Astrocyte of the cerebellum (primary cell): ENCODE data around the gene SEPTIN5.

Experiments used
- DNase-seq: peaks from one replicate; pipeline ENCODE4 v3.0.0-alpha.2; 2011; ENCODE audit warnings: low read depth
- H3K4me3 ChIP-seq: 2 replicates; pipeline ENCODE4 v1.5.1; 2011; ENCODE audit warnings: mild to moderate bottlenecking, low read depth, low read length, moderate library complexity
- in situ Hi-C: cut with HindIII; loops from 2 replicates; pipeline ENCODE4 v1.10.0; 2017; ENCODE audit warnings: low sequenced_read_pairs
- TF ChIP-seq, protein P1 (sequence below): IDR thresholded peaks from 2 replicates; pipeline ENCODE4 v1.5.1; 2012; ENCODE audit warnings: low read length, low read depth, moderate library complexity, mild to moderate bottlenecking; ENCODE audit errors: missing control alignments

SEPTIN5 gene

GRCh38 chr22:19714312-19715187, at the start of gene SEPTIN5:
SEPTIN5 (plus strand) TSS chr22:19714503; CDS start chr22:19714589, 86 bp downstream.
- TF ChIP-seq, protein P1, sequence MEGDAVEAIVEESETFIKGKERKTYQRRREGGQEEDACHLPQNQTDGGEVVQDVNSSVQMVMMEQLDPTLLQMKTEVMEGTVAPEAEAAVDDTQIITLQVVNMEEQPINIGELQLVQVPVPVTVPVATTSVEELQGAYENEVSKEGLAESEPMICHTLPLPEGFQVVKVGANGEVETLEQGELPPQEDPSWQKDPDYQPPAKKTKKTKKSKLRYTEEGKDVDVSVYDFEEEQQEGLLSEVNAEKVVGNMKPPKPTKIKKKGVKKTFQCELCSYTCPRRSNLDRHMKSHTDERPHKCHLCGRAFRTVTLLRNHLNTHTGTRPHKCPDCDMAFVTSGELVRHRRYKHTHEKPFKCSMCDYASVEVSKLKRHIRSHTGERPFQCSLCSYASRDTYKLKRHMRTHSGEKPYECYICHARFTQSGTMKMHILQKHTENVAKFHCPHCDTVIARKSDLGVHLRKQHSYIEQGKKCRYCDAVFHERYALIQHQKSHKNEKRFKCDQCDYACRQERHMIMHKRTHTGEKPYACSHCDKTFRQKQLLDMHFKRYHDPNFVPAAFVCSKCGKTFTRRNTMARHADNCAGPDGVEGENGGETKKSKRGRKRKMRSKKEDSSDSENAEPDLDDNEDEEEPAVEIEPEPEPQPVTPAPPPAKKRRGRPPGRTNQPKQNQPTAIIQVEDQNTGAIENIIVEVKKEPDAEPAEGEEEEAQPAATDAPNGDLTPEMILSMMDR, result no peak
- H3K4me3 ChIP-seq, result peak within 1 kb of the TSS; percentile 57
- DNase-seq, result no peak
- in situ Hi-C loops, result no loop called here

GRCh38 chr22:19664951-19665783, 49.1 kb upstream of the SEPTIN5 start:
- in situ Hi-C loops, result no loop called here
- TF ChIP-seq, protein P1, result no peak
- no peak for DNase-seq
- H3K4me3 ChIP-seq, result no peak overlapping the region

DNA sequence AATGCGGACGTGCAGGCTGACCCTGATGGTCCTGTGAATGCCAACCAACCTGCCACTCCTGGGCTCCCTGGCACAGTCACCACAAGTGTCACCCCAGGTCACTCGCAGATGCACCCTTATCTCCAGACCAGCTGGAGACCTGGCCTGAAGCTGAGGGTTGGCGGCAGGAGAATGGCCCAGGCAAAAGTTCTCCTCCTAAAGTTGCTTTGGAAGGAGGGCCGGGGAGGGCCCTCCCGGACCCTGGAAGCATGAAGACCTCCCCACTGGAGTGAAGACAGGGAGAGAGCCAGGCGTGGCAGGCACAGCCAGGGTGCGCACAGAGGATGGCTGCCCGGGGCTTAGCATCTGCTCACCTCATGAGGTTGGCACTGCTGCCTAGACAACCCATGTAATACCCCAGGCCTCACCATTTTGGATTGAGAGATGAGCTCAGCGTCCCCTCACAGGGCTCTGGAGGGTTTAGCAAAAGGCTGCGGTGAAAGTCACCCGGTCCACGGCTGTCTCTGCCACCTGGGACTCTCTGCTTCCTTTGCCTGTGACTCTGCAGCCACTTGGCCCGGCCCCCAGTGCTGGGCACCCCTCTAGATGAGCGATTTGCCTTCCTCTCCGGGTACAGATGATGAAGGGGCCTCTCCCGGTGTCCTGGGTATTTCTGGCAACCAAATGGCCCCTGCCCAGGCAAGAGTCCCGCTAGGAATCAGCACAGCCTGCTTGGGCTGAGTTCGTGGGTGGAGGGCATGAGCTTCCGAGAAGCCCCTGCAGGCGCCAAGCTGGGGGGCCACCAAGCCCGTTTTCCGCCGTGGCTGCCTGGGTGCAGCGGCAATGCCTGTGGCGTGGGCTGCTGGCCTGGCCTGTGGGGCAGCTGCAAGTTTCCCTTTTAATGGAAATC, 48.3 kb upstream of the SEPTIN5 start:
- TF ChIP-seq, protein P1, result no peak
- in situ Hi-C loops, result no loop called here
- H3K4me3 ChIP-seq, result no peak overlapping the region
- no peak for DNase-seq

DNA sequence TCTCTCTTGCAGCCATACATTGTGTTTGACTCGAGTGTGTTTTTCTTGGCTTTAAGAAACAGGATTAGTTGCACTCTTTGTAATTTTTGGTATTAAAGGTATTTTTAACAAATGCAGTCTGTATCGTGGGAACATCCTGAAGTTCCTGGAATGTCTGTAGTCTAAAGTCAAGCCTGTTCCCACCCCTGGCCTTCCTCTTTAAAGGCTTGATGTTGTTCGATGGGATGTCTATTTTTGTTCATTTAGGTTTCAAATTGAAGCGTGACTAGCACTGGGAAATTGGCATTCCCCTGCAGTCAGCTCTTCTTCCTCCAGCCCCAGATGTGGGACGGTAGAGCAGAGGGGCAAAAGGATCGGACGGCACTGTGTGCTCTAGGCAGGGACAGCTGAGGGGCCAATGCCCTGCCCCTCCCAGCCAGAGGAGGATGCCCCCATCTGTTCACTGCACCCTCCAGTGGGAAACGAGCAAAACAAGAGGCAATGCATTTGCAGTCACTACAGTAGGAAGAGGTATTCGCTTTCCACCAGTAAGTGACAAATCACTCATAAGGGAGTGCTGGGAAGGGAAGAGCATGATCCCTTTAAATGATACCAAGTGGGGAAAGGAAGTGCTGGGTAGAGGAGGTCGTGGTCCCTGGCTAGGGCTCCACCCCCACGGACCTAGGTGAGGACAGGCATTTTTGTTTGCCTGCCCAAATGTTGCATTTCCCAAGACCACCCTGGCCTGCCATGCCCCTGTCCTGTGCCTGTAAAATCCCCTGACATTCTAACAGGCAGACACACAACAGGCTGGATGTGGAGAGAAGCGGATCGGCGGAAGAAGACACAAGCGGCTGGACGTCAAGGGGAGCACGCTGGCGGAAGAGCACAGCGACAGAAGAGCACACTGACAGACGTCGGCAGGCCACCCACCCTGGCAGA, 47.4 kb upstream of the SEPTIN5 start:
- TF ChIP-seq, protein P1, result no peak
- peak; percentile 66 for DNase-seq
- in situ Hi-C loops, result no loop called here
- no peak overlapping the region for H3K4me3 ChIP-seq

DNA sequence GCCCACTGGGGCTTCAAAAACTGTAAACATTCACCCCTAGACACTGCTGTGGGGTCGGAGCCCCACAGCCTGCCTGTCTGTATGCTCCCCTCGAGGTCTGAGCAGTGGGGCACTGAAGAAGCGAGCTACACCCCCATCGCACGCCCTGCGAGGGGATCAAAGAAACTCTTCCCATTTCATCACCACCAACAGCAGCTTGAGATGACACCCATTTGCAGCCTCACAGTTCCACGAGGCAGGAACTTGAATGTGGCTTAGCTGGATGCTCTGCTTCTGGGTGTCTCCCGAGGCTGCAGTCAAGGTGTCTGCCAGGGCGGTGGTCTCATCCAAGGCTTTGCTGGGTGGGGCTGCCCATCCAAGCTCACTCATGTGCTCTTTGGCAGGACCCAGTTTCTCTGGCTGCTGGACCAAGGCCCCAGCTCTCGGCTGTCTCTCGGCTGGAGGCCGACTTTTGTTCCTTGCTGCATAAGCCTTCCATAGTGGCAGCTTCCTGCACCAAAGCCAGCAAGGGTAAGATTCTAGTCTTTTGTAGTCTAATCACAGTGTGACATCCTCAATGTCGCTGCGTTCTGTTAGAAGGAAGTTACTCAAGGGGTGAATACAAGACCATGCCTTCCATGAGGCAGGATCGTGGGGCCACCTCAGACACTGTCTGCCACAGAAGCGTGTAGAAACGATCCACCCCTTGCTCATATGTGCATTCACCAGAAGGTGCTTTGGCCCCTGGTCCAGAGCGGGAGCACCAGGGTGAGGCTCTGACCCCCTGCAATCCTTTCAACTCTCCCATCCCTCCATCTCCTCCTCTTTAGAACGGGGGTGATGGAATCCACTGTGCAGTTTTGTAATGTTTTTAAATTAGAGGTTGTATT, 46.2 kb upstream of the SEPTIN5 start:
- TF ChIP-seq, protein P1, result no peak
- no peak for DNase-seq
- in situ Hi-C loops, result no loop called here
- H3K4me3 ChIP-seq, result no peak overlapping the region
